NCI-H345 treated with DMSO at 0.1 percent for 48 hours (cell line): ENCODE results near the gene TSPOAP1.
"Not testable (repeated sequence)": the region's sequence is repeated elsewhere in the genome, so short reads cannot be mapped to it uniquely, and the experiment has no call there.

Experiments used
- DNase-seq: peaks from one replicate; lab custom pipeline; 2025; ENCODE audit not compliant: unreplicated experiment; lab: John Stamatoyannopoulos, UW

TSPOAP1 gene

DNA sequence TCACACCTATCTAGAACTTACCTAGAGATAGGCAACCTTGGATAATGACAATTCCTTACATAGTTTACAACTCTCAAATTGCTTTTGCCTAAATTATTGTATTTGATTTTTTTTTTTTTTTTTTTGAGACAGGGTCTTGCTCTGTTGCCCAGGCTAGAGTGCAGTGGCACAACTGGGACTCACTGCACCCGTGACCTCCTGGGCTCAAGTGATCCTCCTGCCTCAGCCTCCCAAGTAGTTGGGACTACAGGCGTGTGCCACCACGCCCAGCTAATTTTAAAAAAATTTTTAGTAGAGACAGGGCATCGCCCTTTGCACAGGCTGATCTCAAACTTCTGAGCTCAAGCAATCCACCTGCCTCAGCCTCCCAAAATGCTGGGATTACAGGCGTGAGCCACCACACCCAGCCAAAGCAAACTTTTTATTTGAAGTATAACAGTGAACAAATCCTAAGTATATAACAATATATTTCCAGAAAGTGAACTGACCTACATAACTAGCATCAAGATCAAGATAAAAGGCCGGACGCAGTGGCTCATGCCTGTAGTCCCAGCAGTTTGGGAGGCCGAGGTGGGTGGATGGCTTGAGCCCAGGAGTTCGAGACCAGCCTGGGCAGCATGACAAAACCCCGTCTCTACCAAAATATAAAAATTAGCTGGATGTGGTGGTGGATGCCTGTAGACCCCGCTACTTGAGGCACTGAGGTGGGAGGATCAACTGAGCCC is 12.7 kb upstream of the TSPOAP1 start:
- not testable (repeated sequence) for DNase-seq

DNA sequence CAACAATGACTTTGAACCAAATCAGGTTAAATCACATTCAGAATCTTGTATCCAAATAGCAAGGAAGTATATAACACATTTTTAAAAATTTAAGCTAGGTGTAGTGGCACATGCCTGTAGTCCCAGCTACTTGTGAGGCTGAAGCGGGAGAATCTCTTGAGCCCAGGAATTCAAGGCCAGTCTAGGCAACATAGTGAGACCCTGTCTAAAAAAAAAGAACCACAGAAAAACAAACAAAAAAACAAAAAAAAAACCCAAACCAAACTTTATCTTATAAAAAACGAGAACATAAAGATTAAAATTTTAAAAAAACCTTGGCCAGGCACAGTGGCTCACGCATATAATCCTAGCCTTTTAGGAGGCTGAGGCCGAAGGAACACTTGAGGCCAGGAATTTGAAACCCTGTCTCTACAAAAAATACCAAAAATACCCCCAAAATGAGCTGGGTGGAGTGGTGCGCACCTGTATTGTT is 11.8 kb upstream of the TSPOAP1 start:
- DNase-seq = no peak

DNA sequence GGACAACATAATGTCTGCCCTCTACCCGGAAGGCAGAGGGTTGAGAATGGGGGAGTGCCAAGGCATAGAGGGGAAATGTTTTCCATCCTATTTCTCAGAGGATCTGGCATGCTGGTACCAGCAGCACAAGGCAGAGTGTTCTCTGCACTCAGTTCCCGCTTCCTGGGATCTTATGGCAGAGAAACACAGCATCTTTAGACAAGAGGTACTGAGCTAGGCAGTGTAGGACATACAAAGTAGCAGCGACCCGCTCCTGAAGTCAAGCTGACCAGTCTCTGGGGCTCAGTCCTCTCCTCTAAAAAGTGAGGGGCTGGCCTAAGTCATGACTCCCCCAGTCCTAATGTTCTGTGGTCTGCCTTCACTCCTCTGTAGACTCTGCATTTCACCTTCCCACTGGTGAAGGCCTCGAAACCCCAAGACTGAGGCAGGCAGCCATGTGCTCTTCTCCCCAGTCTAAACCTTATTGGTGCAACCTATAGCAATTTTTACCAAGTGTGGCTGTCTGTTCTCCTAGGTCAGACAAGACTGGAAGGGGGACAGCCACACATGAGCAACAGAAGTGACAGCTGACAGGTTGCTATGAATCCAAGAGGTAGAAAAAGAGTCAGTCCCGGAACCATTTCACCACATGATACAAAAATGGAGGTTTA is 11.3 kb upstream of the TSPOAP1 start:
- DNase-seq = no peak

DNA sequence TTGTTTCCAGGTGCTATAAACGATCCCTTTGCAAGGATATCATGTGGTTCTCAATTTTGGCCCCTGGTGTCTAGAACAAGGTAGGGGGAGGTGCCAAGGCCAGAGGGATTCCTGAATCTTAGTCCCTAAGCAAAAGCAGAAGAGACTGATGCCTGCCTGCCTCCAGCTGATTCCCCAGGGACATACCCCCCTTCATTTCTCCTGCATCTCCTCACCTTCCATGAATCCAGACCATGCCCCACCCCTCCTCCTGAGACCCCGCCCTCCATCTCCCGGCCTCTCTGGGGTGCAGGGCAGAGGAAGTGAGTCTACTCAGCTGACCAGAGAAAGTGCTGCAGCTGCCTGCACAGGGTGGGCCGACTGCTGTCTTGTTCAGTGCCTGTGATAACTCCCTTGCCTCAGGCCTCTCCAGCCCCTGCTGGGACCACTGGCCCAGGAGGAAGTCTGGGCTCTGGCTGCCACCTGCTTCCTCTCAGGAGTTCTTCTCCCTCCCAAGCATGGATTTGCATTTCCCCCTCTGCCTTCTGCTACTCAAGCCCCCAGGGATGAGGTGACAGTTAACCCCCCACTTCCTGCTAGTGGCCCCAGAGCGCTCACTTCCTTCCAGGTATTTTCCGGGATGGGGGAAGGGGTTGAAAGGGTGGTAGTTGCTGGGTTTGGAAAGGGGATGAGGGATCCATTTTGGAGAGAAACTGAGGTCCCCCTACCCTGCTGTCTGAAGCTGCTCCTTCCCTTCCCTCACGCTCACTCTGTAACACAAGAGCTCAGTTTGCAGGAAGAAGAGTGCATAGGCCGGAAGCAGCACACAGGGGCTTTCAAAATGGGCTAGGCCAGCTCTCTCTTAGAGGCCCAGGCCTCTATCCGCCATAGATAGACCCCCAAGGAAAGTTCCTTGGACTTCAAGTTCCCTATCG is 10.5 kb upstream of the TSPOAP1 start:
- no peak for DNase-seq

GRCh38 chr17:58338454-58338840 is 9.9 kb upstream of the TSPOAP1 start:
- no peak for DNase-seq

DNA sequence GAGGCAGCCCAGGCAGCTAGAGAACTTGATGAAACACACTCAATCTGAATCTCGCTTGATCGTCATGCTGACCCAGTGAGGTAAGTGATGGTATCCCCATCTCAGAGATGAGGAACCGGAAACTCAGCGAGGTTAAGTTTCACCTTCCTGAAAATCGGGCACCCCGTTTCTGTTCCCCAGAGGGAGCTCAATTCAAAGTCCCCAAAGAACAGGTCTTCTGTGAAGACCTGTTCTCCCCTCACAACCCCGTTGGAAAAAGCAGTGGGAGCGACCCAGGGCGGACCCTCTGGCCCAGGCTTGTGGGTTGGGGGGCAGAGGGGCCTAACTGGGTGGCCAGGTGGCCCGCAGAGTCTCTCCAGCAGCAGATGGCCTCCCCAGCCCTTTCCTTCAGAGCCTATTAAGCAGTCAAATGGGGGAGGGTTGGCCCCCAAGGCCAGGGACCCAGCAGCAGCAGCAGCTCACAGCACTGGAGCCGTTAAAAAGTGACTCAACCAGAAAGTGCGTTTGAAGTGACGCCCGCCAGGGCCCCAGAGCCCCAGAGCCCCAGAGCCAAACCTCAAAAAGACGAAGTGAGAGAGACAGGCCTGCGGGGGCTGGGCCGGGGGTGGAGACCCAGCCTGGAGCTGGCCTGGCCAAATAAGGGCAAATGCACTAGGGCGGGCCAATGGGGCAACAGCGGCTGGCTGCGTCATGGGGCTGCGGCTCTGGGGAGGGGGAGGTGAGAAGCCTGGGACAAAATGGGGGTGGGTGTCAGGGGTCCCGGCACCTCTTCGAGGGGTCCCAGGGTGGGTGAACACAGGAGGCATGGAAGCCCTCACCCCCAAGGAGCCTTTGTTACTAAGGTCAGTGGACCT is 9.2 kb upstream of the TSPOAP1 start:
- no peak for DNase-seq

DNA sequence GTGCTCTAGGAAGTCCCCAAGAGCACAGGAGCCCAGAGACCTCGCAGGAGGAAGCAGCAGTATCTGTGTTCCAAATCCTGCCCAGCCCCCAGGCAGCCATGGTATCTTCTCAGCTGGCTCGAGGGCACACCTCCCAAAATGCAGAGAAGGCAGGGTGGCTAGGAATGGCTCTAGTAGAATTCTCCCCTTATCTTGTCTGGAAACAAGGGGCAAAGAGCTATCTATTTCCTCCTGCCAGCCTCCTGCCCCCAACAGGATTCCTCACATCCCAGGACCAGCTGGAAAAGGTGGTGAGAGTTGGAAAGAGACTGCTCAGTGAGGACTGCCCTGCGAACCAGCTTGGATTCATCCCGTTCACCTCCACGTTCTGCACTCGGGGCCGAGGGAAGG is 8.6 kb upstream of the TSPOAP1 start:
- no peak for DNase-seq

- DNase-seq = no peak
Measured at GRCh38 chr17:58336456-58337209, 8.0 kb upstream of the TSPOAP1 start.

DNA sequence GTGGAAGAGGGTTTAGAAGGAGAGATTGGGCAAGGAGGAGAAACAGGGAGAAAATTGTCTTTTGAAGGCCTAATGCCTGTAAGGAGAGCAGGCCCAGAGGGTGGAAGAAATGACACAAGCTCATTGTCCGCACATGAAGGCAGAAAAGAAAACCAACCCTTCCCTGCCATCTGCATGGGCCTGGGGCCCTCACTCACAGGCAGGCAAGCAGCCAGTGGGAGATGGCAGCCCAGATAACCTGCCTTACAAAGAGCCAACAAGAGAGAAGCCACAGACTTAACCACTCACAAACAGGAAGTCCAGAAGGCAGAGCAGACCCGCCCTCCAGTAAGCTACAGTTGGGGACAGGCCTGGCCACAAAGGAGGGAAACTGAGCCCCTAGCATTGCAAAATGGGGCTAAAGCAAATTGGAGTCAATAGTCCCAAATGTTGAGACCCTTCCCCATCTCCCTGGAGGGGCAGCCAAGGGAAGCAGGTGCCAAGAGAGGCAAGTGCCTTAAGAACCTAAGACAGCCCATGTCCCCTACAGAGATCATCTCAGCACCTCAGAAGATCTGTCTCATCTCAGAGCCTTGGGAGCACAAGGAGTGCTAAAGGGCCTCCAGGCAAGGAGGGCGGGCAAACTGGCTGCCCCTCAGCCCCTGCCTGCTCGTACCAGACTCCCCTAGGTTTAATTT is 7.3 kb upstream of the TSPOAP1 start:
- no peak for DNase-seq

DNA sequence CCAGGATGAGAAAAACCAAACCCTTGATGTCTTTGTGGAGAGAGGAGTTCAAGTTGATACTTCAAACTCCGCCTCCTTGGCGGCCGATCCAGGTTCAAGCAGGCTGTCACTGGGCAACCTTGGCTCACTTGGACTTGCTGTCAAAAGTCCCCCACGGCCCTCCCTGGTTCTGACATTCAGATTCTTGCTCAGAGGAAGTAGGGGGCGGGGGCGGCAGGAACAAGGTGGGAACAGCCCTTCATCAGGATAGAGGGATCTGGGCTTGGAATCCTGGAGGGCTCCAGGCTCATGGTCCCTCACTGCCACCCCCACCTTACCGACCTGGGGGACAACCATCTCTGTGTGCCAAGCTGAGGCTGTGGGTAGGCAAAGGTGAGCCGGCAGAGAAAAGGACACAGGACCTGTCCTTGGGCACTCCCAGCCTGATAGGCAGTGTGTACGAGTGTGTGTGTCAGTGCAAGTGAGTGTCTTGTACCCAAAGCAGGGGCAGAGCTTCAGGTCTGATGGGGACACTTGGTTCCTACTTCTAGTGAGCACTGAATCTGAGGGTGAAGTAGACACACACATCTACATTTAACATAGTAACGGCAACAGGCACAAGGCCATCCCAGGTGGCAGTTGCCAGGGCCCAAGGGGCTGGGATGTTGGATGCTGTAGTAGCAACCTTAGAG is 6.6 kb upstream of the TSPOAP1 start:
- DNase-seq = no peak

DNA sequence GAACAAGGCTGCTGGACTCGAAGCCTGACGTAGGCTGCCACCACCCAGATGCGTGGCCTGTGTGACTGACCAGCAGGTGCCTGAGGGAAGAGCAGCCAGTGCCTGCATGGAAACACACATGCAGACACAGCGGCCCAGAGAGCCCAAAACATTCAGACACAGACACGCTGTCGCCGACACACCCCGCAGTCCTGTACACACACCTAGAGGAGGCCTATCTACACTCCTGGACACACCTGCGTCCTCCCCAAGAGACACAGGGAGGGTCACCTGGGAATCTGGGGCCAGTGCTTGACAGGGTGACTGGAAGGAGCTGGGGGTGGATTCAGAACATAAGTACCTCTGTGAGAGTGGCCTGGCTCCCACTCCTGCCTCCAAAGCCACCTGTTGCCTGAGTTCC is 6.1 kb upstream of the TSPOAP1 start:
- DNase-seq = no peak

DNA sequence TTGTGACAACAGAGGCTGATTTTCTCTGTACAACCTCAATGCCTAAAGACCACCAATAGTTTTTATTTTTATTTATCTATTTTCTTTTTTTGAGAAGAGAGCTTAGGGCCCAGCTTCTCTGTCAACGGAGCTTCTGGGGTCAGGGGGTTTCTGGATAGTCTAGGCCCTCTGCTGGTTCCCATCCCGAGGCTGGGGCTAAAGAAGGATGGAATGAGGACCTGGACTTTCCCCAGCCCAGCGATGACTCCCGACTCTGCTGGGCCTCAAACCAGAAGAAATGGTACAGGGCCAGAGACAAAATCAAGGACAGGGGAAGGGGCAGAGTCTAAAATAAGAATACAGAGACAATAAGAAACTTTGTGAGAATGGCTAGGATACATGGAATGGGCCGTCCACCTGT is 5.7 kb upstream of the TSPOAP1 start:
- DNase-seq = no peak

DNA sequence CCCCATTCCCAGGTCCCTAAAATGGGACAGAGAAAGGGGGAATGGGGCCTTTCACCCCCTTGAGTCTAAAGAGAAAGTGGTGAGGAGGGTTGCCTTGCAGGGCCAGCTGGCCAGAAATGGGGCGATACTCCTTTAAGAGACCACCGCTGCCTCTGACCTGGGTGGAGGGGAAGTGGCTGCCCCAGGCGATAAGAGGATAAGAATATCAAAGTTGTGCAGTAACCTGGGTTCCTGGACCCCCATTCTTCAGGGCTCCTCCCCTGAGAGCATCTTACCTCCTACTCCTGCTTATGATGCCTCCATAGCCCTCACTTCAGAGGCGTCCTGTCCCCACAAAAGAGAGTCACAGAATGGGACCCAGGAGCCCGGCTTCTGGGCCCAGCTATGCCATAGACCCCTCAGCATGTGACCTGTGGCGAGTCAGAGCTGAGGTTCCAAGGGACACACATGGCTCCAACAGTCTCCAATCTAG is 5.2 kb upstream of the TSPOAP1 start:
- no peak for DNase-seq

GRCh38 chr17:58332778-58333735 is 4.5 kb upstream of the TSPOAP1 start:
- no peak for DNase-seq

- no peak for DNase-seq
Measured at GRCh38 chr17:58331815-58332777, 3.5 kb upstream of the TSPOAP1 start.

DNA sequence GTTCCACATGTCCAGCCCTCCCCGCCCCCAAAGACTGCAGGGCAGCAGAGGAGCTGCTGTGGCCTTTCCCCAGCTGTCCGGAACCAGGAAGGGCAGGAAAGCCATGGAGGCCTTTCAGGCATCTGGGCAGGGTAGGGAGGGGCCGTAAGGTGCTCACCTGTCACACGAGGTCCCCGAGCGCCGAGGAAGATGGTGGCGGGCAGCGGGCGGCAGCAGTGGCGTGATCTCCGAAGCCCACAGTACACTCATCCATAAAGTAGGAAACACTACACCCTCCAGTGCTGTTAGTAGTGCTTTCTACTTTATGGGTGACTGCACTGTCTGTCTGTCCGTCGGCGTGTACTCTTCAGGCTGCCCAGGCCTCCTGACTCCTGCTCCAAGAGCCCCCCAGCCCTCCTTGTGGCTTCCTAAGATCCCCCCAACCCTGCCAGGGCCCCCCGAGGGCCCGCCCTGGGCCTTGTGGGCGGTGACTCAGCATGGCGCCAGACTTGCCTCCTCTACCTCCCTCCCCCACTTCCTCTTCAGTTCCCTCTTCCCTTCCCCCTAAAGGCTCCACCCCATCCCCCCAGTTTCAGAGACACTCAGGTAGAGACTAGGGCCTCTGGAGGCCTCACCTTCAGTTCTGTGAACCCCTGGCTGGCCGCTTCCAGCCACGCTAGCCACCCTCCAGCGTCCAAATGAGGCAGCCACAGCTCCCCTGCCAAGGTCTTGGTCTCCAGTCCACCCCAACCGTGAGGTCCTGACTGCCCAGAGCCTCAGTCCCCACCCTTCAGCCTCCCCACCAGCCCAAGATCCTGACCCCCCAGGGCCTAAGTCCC is 2.6 kb upstream of the TSPOAP1 start:
- DNase-seq = no peak
